Heart left ventricle (tissue), 16 donors: ENCODE data around the gene C4orf46. TPM values are rescaled to one million over a fixed set of nuclear protein-coding genes. Genes with fewer than 3 reads are reported as not detected.

Source experiments
- ATAC-seq, 4 donors: fragments of 200-7000 bp; cut with Tn5 transposase; one replicate each; pipeline ENCODE4 v1.9.1; 2020 to 2022; ENCODE audit warnings: moderate library complexity in 4 of 4, mild to moderate bottlenecking in 3 of 4, moderate number of reproducible peaks in 1 of 4
- DNase-seq, 5 donors: peaks; one replicate each; pipeline ENCODE4 v3.0.0-alpha.2; 2020
- H3K27ac ChIP-seq, 12 donors: fragments of 200-600 bp; sonication (generic) in 4 of 12; one replicate each; pipeline versions ENCODE4 v1.5.0 to v1.8.0; 2016 to 2022; ENCODE audit warnings: mild to moderate bottlenecking in 2 of 12
- H3K27me3 ChIP-seq, 9 donors: fragments of 200-600 bp; sonication (generic) in 2 of 9; one replicate each; pipeline versions ENCODE4 v1.5.1 to v1.8.0; 2016 to 2022; ENCODE audit warnings: mild to moderate bottlenecking in 3 of 9
- H3K36me3 ChIP-seq, 9 donors: fragments of 200-600 bp; sonication (generic) in 2 of 9; one replicate each; pipeline versions ENCODE4 v1.5.0 to v1.8.0; 2018 to 2022; ENCODE audit warnings: mild to moderate bottlenecking in 2 of 9
- H3K4me1 ChIP-seq, 12 donors: fragments of 200-600 bp; sonication (generic) in 4 of 12; one replicate each; pipeline versions ENCODE4 v1.5.0 to v1.8.0; 2016 to 2022; ENCODE audit warnings: mild to moderate bottlenecking in 3 of 12
- H3K4me3 ChIP-seq, 12 donors: fragments of 200-600 bp; sonication (generic) in 4 of 12; one replicate each; pipeline versions ENCODE4 v1.5.0 to v1.8.0; 2017 to 2022; ENCODE audit warnings: mild to moderate bottlenecking in 9 of 12, moderate library complexity in 4 of 12
- H3K9me3 ChIP-seq, 12 donors: fragments of 200-600 bp; sonication (generic) in 4 of 12; one replicate each; pipeline versions ENCODE4 v1.5.0 to v1.8.0; 2016 to 2022; ENCODE audit warnings: mild to moderate bottlenecking in 1 of 12
- POLR2A ChIP-seq, 2 donors: fragments of 450-650 bp; IDR thresholded peaks; one replicate each; pipeline ENCODE4 v1.6.1; 2017; ENCODE audit warnings: antibody characterized with exemption in 2 of 2, mild to moderate bottlenecking in 2 of 2, moderate library complexity in 2 of 2
- WGBS, 4 donors: extraction: QIAGEN DNeasy Blood & Tissue Kit in 2 of 4; methylation state at CpG; one replicate each; pipeline versions ENCODE4 v1.1.5 to v1.1.7; 2013 to 2018; 5-methylcytosine and 5-hydroxymethylcytosine counted together
- intact Hi-C, 10 donors: fragments of 100-400 bp; cut with DNase I; formaldehyde crosslinking; loops; one replicate each; pipeline versions ENCODE4 v1.11.1 to v1.14.2; 2022
- polyA plus RNA-seq, 2 donors: library from polyadenylated mRNA; stranded (reverse); fragments of 200-250 nt; gene quantifications; one replicate each; pipeline ENCODE4 v1.2.3, GENCODE V29; 2013
- total RNA-seq, 9 donors: library from RNA; depleted of rRNA in 2 of 9; stranded (reverse); fragments of >200 nt in 2 of 9; fragmentation: NEBNext Ultra II Directional in 3 of 9; extraction: Animal tissue kit (Norgen Biotek cat#: 25700) in 3 of 9; gene quantifications; one replicate each; pipeline versions ENCODE4 v1.1.0 to v1.2.4, GENCODE V29; 2016 to 2023
- TF ChIP-seq, protein P1 (sequence below), 12 donors: fragments of 200-600 bp; sonication (generic) in 4 of 12; IDR thresholded peaks; one replicate each; pipeline versions ENCODE4 v1.5.0 to v1.8.0; 2018 to 2022; ENCODE audit warnings: antibody characterized with exemption in 12 of 12, mild to moderate bottlenecking in 5 of 12
- donor health status: ischemic (EF 13 %, LVEDD 7.1; RV severe dilation, severe dysfunction).
- donor health status: healthy with polysubstance abuse.
- donor health status: DM: no; HTN: yes; CAD: no.
- donor health status: DM: no; HTN: no; CAD: no.
- donor health status: ischemic (EF 25% LVEDD 6.9; RV normal size, moderate dysfunction).
- donor health status: ischemic (EF 25% LVEDD 5.7; RV mildly dilated, moderate dysfunction).
- donor health status: healthy.
- donor health status: DM: yes; HTN: yes; CAD: no.
- donor health status: ischemic (EF 35%, LVEDD 5.7; RV mildly dilated, moderate dysfunction).
- donor health status: nonischemic (EF 11% LVEDD 7.7; RV severe dilation, severe dysfunction).
- donor health status: DM: yes; HTN: yes; CAD: no.
- donor health status: PGD.
- donor health status: ischemic (EF 29% LVEDD 5.4; RV normal size, mild dysfunction).
- donor health status: nonischemic (EF 23%, LVEDD 6.1; RV moderate dilation, normal function).

Gene C4orf46
- total and polyA plus RNA-seq, 11 donors: 2.0 to 8.1 (median 4.1) TPM

DNA sequence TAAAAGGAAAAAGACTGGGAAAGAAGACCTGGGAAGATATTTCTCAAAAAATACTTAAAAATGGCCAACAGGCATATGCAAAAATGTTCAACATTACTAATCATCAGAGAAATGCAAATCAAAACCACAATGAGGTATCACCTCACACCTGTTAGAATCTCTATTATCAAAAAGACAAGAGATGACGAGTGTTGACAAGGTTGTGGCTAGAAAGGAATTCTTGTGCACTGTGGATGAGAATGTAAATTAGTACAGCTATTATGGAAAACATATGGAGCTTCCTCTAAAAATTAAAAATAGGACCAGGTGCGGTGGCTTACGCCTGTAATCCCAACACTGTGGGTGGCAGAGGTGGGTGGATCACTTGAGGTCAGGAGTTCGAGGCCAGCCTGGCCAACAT, 50.0 kb downstream of the C4orf46 start:
- TF ChIP-seq, protein P1, sequence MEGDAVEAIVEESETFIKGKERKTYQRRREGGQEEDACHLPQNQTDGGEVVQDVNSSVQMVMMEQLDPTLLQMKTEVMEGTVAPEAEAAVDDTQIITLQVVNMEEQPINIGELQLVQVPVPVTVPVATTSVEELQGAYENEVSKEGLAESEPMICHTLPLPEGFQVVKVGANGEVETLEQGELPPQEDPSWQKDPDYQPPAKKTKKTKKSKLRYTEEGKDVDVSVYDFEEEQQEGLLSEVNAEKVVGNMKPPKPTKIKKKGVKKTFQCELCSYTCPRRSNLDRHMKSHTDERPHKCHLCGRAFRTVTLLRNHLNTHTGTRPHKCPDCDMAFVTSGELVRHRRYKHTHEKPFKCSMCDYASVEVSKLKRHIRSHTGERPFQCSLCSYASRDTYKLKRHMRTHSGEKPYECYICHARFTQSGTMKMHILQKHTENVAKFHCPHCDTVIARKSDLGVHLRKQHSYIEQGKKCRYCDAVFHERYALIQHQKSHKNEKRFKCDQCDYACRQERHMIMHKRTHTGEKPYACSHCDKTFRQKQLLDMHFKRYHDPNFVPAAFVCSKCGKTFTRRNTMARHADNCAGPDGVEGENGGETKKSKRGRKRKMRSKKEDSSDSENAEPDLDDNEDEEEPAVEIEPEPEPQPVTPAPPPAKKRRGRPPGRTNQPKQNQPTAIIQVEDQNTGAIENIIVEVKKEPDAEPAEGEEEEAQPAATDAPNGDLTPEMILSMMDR (IDR thresholded peaks at IDR 0.05): no peak
- TF ChIP-seq POLR2A (IDR thresholded peaks at IDR 0.05): no peak
- H3K4me3 ChIP-seq: no peak overlapping the region
- intact Hi-C loops: loop anchor here in 8 of 10 donors (2.0 to 10.0 kb wide), 6 partner anchors 124 to 629 kb away; no protein-coding TSS in a partner anchor
- H3K36me3 ChIP-seq: no peaks in the 10 kb centered on the region
- H3K27me3 ChIP-seq: no peaks in the 10 kb centered on the region
- 92 to 97% (median 94%) methylated on average over 4 of the region's 4 CpGs for WGBS, 4 donors
- DNase-seq: no peak
- H3K27ac ChIP-seq: no peak overlapping the region
- peaks cover 0 to 14% (median 0%) of the 10 kb centered on the region in 12 donors for H3K4me1 ChIP-seq
- peaks cover 0 to 7% (median 0%) of the 10 kb centered on the region in 12 donors for H3K9me3 ChIP-seq
- no peak for ATAC-seq

GRCh38 chr4:158617956-158618355, 53.7 kb downstream of the C4orf46 start:
- DNase-seq: no peak
- no peak overlapping the region for H3K27ac ChIP-seq
- no peaks in the 10 kb centered on the region for H3K27me3 ChIP-seq
- H3K36me3 ChIP-seq: no peaks in the 10 kb centered on the region
- peaks cover 0 to 19% (median 0%) of the 10 kb centered on the region in 12 donors for H3K9me3 ChIP-seq
- intact Hi-C loops: no loop called here
- H3K4me3 ChIP-seq: no peak overlapping the region
- no peak for ATAC-seq
- no peak for TF ChIP-seq POLR2A (IDR thresholded peaks at IDR 0.05)
- TF ChIP-seq, protein P1 (IDR thresholded peaks at IDR 0.05): no peak
- no peaks in the 10 kb centered on the region for H3K4me1 ChIP-seq

Other genes starting within 250 kb of the C4orf46 start
- not detected for gene RXFP1, start 150.0 kb downstream of the C4orf46 start, total RNA-seq
- not detected for gene RXFP1, start 150.0 kb downstream of the C4orf46 start, polyA plus RNA-seq
- gene ETFDH, start 409 bp upstream of the C4orf46 start, total RNA-seq: 100 to 1,000 TPM; 116 to 289 (median 221) TPM
- 100 to 1,000 TPM in 1 of 2 donors, 10 to 100 TPM in 1; 56.1 to 259 TPM for gene ETFDH, start 409 bp upstream of the C4orf46 start, polyA plus RNA-seq
- 10 to 100 TPM; 24.1 to 43.4 (median 30.7) TPM for gene PPID, start 51.5 kb upstream of the C4orf46 start, total RNA-seq
- gene PPID, start 51.5 kb upstream of the C4orf46 start, polyA plus RNA-seq: 10 to 100 TPM; 37.0 to 55.3 TPM
- 10 to 100 TPM; 32.4 to 87.4 (median 44.7) TPM for gene FNIP2, start 97.1 kb upstream of the C4orf46 start, total RNA-seq
- 10 to 100 TPM; 14.5 to 36.8 TPM for gene FNIP2, start 97.1 kb upstream of the C4orf46 start, polyA plus RNA-seq